Thyroid gland (tissue), 4 donors: ENCODE results near the gene CLASP1. TPM values are rescaled to one million over a fixed set of nuclear protein-coding genes. Genes with fewer than 3 reads are reported as not detected.

Source experiments
- DNase-seq, 2 donors: peaks; one replicate each; pipeline ENCODE4 v3.0.0-alpha.2; 2019
- H3K27ac ChIP-seq, 3 donors: fragments of 200-600 bp; sonication (generic); 1 replicate in 2 of 3; 2 replicates in 1 of 3; pipeline ENCODE4 v1.5.1; 2016 to 2019; ENCODE audit warnings: mild to moderate bottlenecking in 1 of 3, moderate library complexity in 1 of 3
- H3K27me3 ChIP-seq: fragments of 200-600 bp; sonication (generic); one replicate; pipeline ENCODE4 v1.5.1; 2019
- H3K36me3 ChIP-seq, 2 donors: fragments of 200-600 bp; sonication (generic); one replicate each; pipeline ENCODE4 v1.5.1; 2016 to 2019
- H3K4me1 ChIP-seq, 2 donors: fragments of 200-600 bp; sonication (generic); one replicate each; pipeline ENCODE4 v1.5.1; 2017 to 2019
- H3K4me3 ChIP-seq, 3 donors: fragments of 200-600 bp; sonication (generic); replicated peaks in 1 of 3; 1 replicate in 2 of 3; 2 replicates in 1 of 3; pipeline ENCODE4 v1.5.1; 2016; ENCODE audit warnings: mild to moderate bottlenecking in 1 of 3
- H3K9me3 ChIP-seq: fragments of 200-600 bp; sonication (generic); one replicate; pipeline ENCODE4 v1.5.1; 2017
- POLR2A ChIP-seq, 2 donors: fragments of 450-650 bp; IDR thresholded peaks; one replicate each; pipeline ENCODE4 v1.6.1; 2017; ENCODE audit warnings: antibody characterized with exemption in 2 of 2, mild to moderate bottlenecking in 2 of 2, moderate library complexity in 1 of 2
- WGBS, 2 donors: methylation state at CpG; one replicate each; pipeline ENCODE4 v1.1.5; 2017; 5-methylcytosine and 5-hydroxymethylcytosine counted together
- intact Hi-C: fragments of 100-400 bp; cut with DNase I; formaldehyde crosslinking; loops from one replicate; pipeline ENCODE4 v1.15.1; 2023
- total RNA-seq, 4 donors: library from RNA; depleted of rRNA; stranded (reverse); fragments of >200 nt; gene quantifications; one replicate each; pipeline ENCODE4 v1.2.3, GENCODE V29; 2016
- TF ChIP-seq, protein P1 (sequence below), 6 experiments: fragments of 200-600 bp in 3 of 6; fragments of 450-650 bp in 3 of 6; sonication (generic) in 3 of 6; IDR thresholded peaks; one replicate each; pipeline ENCODE4 v1.5.1; 2016 to 2019; ENCODE audit warnings: antibody characterized with exemption in 6 of 6, mild to moderate bottlenecking in 2 of 6, inconsistent platforms in 1 of 6, moderate library complexity in 1 of 6

Gene CLASP1
- total RNA-seq, 4 donors from 2014 or later: 69.3 to 110 (median 98.3) TPM

GRCh38 chr2:121429927-121430520 lies 219.2 kb downstream of the CLASP1 start:
- H3K4me3 ChIP-seq: no peak overlapping the region
- H3K27ac ChIP-seq: no peak overlapping the region
- H3K27me3 ChIP-seq: no peaks in the 10 kb centered on the region
- peaks cover 0 to 23% of the 10 kb centered on the region in 2 donors for H3K36me3 ChIP-seq
- no peaks in the 10 kb centered on the region for H3K9me3 ChIP-seq
- no peaks in the 10 kb centered on the region for H3K4me1 ChIP-seq
- intact Hi-C loops: no loop called here
- TF ChIP-seq, protein P1, sequence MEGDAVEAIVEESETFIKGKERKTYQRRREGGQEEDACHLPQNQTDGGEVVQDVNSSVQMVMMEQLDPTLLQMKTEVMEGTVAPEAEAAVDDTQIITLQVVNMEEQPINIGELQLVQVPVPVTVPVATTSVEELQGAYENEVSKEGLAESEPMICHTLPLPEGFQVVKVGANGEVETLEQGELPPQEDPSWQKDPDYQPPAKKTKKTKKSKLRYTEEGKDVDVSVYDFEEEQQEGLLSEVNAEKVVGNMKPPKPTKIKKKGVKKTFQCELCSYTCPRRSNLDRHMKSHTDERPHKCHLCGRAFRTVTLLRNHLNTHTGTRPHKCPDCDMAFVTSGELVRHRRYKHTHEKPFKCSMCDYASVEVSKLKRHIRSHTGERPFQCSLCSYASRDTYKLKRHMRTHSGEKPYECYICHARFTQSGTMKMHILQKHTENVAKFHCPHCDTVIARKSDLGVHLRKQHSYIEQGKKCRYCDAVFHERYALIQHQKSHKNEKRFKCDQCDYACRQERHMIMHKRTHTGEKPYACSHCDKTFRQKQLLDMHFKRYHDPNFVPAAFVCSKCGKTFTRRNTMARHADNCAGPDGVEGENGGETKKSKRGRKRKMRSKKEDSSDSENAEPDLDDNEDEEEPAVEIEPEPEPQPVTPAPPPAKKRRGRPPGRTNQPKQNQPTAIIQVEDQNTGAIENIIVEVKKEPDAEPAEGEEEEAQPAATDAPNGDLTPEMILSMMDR (IDR thresholded peaks at IDR 0.05): no peak
- no peak for TF ChIP-seq POLR2A (IDR thresholded peaks at IDR 0.05)
- WGBS, 2 donors: 93 to 95% methylated on average over 16 of the region's 16 CpGs
- no peak for DNase-seq

GRCh38 chr2:121429119-121429903 lies 220.0 kb downstream of the CLASP1 start:
- H3K4me1 ChIP-seq: no peaks in the 10 kb centered on the region
- H3K36me3 ChIP-seq: peaks cover 0 to 23% of the 10 kb centered on the region in 2 donors
- H3K27ac ChIP-seq: no peak overlapping the region
- DNase-seq: no peak
- H3K9me3 ChIP-seq: no peaks in the 10 kb centered on the region
- TF ChIP-seq POLR2A (IDR thresholded peaks at IDR 0.05): no peak
- TF ChIP-seq, protein P1 (IDR thresholded peaks at IDR 0.05): no peak
- H3K4me3 ChIP-seq: no peak overlapping the region
- no peaks in the 10 kb centered on the region for H3K27me3 ChIP-seq
- 88 to 96% methylated on average over 8 of the region's 8 CpGs for WGBS, 2 donors
- intact Hi-C loops: no loop called here

DNA sequence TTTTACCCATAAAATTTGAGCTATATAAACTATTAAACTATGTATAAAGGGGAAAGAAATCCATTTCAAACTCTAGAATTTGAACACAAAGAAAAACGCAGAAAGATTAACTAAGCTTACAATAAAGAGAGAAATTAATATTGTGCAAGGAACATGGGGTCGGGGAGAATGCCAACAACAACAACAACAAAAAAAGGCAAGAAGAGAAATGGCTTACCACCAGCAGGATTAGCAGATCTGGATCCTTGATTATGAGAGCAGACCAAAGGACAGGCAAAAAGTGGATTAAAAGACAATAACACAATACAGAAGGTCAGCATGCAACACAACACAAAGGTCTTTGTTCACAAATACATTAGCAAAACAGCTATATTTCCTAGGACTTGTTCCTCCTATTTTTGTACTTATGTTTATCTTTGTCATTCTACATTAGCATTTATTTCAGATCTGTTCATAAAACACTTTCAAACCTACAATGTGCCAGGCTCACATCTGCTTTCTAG lies 222.0 kb downstream of the CLASP1 start:
- Histone ChIP-seq H3K9me3 (no peaks in the 10 kb centered on the region), H3K27me3 (no peaks in the 10 kb centered on the region), H3K4me3 (no peak overlapping the region), H3K36me3 (peaks cover 0 to 23% of the 10 kb centered on the region in 2 donors), H3K4me1 (no peaks in the 10 kb centered on the region), H3K27ac (no peak overlapping the region)
- DNase-seq: no peak
- intact Hi-C loops: no loop called here
- TF ChIP-seq, protein P1 (IDR thresholded peaks at IDR 0.05): no peak
- no peak for TF ChIP-seq POLR2A (IDR thresholded peaks at IDR 0.05)
- WGBS, 2 donors: 86 to 93% methylated on average over 2 of the region's 2 CpGs

GRCh38 chr2:121420486-121420885 lies 228.8 kb downstream of the CLASP1 start:
- intact Hi-C loops: no loop called here
- Histone ChIP-seq H3K36me3 (peaks cover 0 to 6% of the 10 kb centered on the region in 2 donors), H3K4me1 (no peaks in the 10 kb centered on the region), H3K4me3 (no peak overlapping the region), H3K9me3 (no peaks in the 10 kb centered on the region), H3K27ac (no peak overlapping the region), H3K27me3 (no peaks in the 10 kb centered on the region)
- TF ChIP-seq POLR2A (IDR thresholded peaks at IDR 0.05): no peak
- TF ChIP-seq, protein P1 (IDR thresholded peaks at IDR 0.05): no peak
- 91 to 92% methylated on average over 5 of the region's 5 CpGs for WGBS, 2 donors
- DNase-seq: no peak
